NK-92 (cell line): Measurements from ENCODE around the gene YPEL4.

ENCODE experiments used
- DNase-seq: peaks from one replicate; lab custom pipeline; 2025; ENCODE audit not compliant: unreplicated experiment; lab: John Stamatoyannopoulos, UW

YPEL4 gene

GRCh38 chr11:57651408-57651807, 1.7 kb upstream of the YPEL4 start:
- DNase-seq = no peak

- no peak for DNase-seq
Measured at GRCh38 chr11:57650739-57651090, 1.0 kb upstream of the YPEL4 start.

- no peak for DNase-seq
Measured at GRCh38 chr11:57648801-57649735, 644 bp downstream of the YPEL4 start.

- no peak for DNase-seq
Measured at GRCh38 chr11:57647960-57648800, 1.5 kb downstream of the YPEL4 start.

- DNase-seq = no peak
Measured at GRCh38 chr11:57647372-57647771, 2.3 kb downstream of the YPEL4 start.

GRCh38 chr11:57646799-57647303, 2.9 kb downstream of the YPEL4 start:
- no peak for DNase-seq

GRCh38 chr11:57646194-57646798, 3.4 kb downstream of the YPEL4 start:
- no peak for DNase-seq

- DNase-seq = no peak
Measured at GRCh38 chr11:57645689-57646085, 4.0 kb downstream of the YPEL4 start.

GRCh38 chr11:57644748-57645688, 4.7 kb downstream of the YPEL4 start:
- DNase-seq = no peak

- no peak for DNase-seq
Measured at GRCh38 chr11:57643802-57644201, 5.9 kb downstream of the YPEL4 start.

GRCh38 chr11:57641011-57641807, 8.5 kb downstream of the YPEL4 start:
- no peak for DNase-seq

GRCh38 chr11:57640068-57640800, 9.5 kb downstream of the YPEL4 start:
- no peak for DNase-seq

GRCh38 chr11:57639321-57640067, 10.2 kb downstream of the YPEL4 start:
- DNase-seq = no peak

GRCh38 chr11:57638811-57639320, 10.8 kb downstream of the YPEL4 start:
- no peak for DNase-seq

- DNase-seq = no peak
Measured at GRCh38 chr11:57638005-57638781, 11.5 kb downstream of the YPEL4 start.

- no peak for DNase-seq
Measured at GRCh38 chr11:57637626-57638004, 12.1 kb downstream of the YPEL4 start.

GRCh38 chr11:57635246-57635645, 14.5 kb downstream of the YPEL4 start:
- no peak for DNase-seq
